RWPE1 (cell line): ENCODE results near the gene CACNA2D4.

Source experiments
- CTCF ChIA-PET: fragments of 350-600 bp; sonication (Branson Sonifier 250); formaldehyde crosslinking; extraction: SDS; loops from one replicate; lab custom pipeline; 2021; lab: Yijun Ruan, JAX
- POLR2A ChIA-PET: fragments of 400-600 bp; formaldehyde crosslinking; extraction: SDS; loops from one replicate; lab custom pipeline; 2020; ENCODE audit warnings: antibody characterized with exemption; ENCODE audit not compliant: low non-redundant PET; lab: Yijun Ruan, JAX
- DNase-seq: peaks from one replicate; pipeline ENCODE4 v3.0.0; 2012; ENCODE audit warnings: low spot score
- H3K27ac ChIP-seq: fragments of 450-650 bp; 2 replicates; pipeline ENCODE4 v1.5.1; 2017
- TF ChIP-seq, protein P1 (sequence below): fragments of 450-650 bp; conservative IDR thresholded peaks from 2 replicates; pipeline ENCODE4 v1.5.1; 2017; ENCODE audit warnings: low read depth, mild to moderate bottlenecking

CACNA2D4 gene

GRCh38 chr12:1779783-1780182 lies 138.7 kb downstream of the CACNA2D4 start:
- ChIA-PET POLR2A (no interaction called here), CTCF (interaction anchor here (0.8 kb wide), 1 partner anchor 127 kb away, joined by 7 read pairs; no protein-coding TSS in a partner anchor)
- TF ChIP-seq, protein P1, sequence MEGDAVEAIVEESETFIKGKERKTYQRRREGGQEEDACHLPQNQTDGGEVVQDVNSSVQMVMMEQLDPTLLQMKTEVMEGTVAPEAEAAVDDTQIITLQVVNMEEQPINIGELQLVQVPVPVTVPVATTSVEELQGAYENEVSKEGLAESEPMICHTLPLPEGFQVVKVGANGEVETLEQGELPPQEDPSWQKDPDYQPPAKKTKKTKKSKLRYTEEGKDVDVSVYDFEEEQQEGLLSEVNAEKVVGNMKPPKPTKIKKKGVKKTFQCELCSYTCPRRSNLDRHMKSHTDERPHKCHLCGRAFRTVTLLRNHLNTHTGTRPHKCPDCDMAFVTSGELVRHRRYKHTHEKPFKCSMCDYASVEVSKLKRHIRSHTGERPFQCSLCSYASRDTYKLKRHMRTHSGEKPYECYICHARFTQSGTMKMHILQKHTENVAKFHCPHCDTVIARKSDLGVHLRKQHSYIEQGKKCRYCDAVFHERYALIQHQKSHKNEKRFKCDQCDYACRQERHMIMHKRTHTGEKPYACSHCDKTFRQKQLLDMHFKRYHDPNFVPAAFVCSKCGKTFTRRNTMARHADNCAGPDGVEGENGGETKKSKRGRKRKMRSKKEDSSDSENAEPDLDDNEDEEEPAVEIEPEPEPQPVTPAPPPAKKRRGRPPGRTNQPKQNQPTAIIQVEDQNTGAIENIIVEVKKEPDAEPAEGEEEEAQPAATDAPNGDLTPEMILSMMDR, result no peak
- no peak for DNase-seq
- no peak overlapping the region for H3K27ac ChIP-seq

GRCh38 chr12:1778911-1779310 lies 139.5 kb downstream of the CACNA2D4 start:
- no peak overlapping the region for H3K27ac ChIP-seq
- TF ChIP-seq, protein P1, result no peak
- DNase-seq, result no peak
- ChIA-PET POLR2A (no interaction called here), CTCF (interaction anchor here (0.6 to 0.8 kb wide), 2 partner anchors 12 to 17 kb away, joined by 3 read pairs; no protein-coding TSS in a partner anchor)

DNA sequence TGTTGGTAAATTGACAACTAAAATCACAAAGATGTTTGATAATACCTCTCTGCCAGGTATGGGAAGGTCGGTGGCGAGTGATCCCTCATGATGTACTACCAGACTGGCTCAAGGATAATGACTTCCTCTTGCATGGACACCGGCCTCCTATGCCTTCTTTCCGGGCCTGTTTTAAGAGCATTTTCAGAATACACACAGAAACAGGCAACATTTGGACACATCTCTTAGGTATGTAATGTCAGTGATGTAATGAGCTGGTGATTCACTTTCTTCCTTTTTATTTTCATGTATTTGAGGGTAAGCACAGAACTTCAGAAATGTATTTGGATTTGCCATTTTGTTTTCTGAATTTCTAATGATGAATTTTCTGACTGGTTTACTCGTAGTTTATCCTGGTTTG lies 140.7 kb downstream of the CACNA2D4 start:
- H3K27ac ChIP-seq, result no peak overlapping the region

GRCh38 chr12:1776170-1776921 lies 142.1 kb downstream of the CACNA2D4 start:
- ChIA-PET CTCF (interaction anchor here (0.6 to 1.2 kb wide), 3 partner anchors 8 to 69 kb away, joined by 3 to 5 read pairs (median 3); no protein-coding TSS in a partner anchor), POLR2A (no interaction called here)
- TF ChIP-seq, protein P1, result no peak
- peak; percentile 88 for DNase-seq
- no peak overlapping the region for H3K27ac ChIP-seq

More for the DNA sequence above, 140.7 kb downstream of the CACNA2D4 start:
- peak; percentile 55 for DNase-seq
- ChIA-PET CTCF (interaction anchor here (0.7 to 0.8 kb wide), 3 partner anchors 10 to 972 kb away, joined by 3 to 4 read pairs (median 3); no protein-coding TSS in a partner anchor), POLR2A (no interaction called here)
- TF ChIP-seq, protein P1, result no peak

GRCh38 chr12:1773937-1774655 lies 144.4 kb downstream of the CACNA2D4 start:
- no peak for DNase-seq
- ChIA-PET POLR2A (no interaction called here), CTCF (interaction anchor here (0.6 kb wide), 2 partner anchors 121 to 1953 kb away, joined by 4 read pairs; no protein-coding TSS in a partner anchor)
- no peak overlapping the region for H3K27ac ChIP-seq
- TF ChIP-seq, protein P1, result no peak

- CTCF ChIA-PET, result no interaction called here
- POLR2A ChIA-PET, result no interaction called here
- H3K27ac ChIP-seq, result no peak overlapping the region
- DNase-seq, result peak; percentile 48
- TF ChIP-seq, protein P1, result no peak
Observed at GRCh38 chr12:1769809-1770494, 148.5 kb downstream of the CACNA2D4 start.
